ENCODE results near the gene ZNF576.
"Not testable (repeated sequence)": the region's sequence is repeated elsewhere in the genome, so short reads cannot be mapped to it uniquely, and the experiment has no call there.

Gene ZNF576

GRCh38 chr19:43575156-43575950 lies 21.0 kb upstream of the ZNF576 start, which contains the start of the genes PINLYP and XRCC1:
PINLYP (plus strand) TSS chr19:43575801; CDS start chr19:43577192, 1,391 bp downstream.
XRCC1 (minus strand) TSS chr19:43575527; CDS start chr19:43575458, 69 bp downstream.
- DNase-seq (ENCODE audit: low read depth in 2 of 2): peak; percentile 88 to 91

GRCh38 chr19:43575955-43576878 lies 20.2 kb upstream of the ZNF576 start:
- DNase-seq (ENCODE audit: low read depth in 2 of 2): no peak

DNA sequence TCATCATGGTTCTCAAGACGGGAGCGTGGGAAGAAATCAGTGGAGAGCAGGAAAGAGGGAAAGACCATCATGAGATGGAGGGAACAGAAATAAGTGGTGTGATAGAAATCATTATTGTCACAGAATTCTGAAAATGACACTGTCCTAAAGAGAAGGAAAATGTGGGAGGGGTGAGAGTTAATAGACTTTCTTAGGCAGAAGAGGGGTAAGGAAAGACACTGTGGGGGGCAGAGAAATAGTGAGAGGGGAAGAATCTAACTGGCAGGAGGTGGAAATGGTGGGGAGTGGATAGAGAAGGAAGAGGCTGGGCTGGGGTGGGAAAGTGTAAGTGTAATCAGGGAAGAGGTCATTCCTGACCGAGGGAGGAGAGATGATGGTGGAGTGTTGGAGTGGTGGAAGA lies 17.6 kb upstream of the ZNF576 start:
- DNase-seq (ENCODE audit: low read depth in 2 of 2): no peak

- DNase-seq (ENCODE audit: low read depth in 2 of 2): no peak
Observed at GRCh38 chr19:43581467-43581866, 14.9 kb upstream of the ZNF576 start.

GRCh38 chr19:43582495-43582894 lies 13.9 kb upstream of the ZNF576 start:
- no peak for DNase-seq (ENCODE audit: low read depth in 2 of 2)

- no peak for DNase-seq (ENCODE audit: low read depth in 2 of 2)
Observed at GRCh38 chr19:43584484-43584883, 11.9 kb upstream of the ZNF576 start.

GRCh38 chr19:43586346-43586745 lies 10.0 kb upstream of the ZNF576 start:
- no peak for DNase-seq (ENCODE audit: low read depth in 2 of 2)

DNA sequence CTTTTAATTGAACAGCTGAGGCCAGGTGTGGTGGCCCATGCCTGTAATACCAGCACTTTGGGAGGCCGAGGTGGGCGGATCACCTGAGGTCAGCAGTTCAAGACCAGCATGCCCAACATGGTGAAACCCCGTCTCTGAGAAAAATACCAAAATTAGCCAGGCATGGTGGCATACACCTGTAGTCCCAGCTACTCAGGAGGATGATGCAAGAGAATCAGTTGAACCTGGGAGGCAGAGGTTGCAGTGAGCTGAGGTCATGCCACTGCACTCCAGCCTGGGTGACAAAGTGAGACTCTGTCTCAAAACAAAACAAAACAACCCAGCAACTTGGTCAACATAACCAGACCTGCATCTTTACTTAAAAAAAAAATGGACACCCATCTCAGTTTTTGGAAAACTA lies 9.4 kb upstream of the ZNF576 start:
- DNase-seq (ENCODE audit: low read depth in 2 of 2): not testable (repeated sequence)

DNA sequence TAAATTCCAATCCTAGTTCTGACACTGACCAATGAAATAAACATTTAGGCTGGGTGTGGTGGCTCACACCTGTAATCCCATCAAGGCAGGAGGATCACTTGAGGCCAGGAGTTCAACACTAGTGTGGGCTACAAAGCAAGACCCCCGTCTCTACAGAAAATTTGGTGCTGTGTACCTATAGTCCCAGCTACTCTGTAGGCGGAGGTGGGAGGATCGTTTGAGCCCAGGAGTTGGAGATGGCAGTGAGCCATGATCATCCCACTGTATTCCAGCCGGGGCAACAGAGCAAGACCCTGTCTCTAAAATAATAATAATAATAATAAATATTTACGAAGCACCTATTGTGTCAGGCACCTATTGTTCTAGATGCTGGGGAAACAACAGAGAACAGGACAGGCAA lies 7.1 kb upstream of the ZNF576 start:
- no peak for DNase-seq (ENCODE audit: low read depth in 2 of 2)

DNA sequence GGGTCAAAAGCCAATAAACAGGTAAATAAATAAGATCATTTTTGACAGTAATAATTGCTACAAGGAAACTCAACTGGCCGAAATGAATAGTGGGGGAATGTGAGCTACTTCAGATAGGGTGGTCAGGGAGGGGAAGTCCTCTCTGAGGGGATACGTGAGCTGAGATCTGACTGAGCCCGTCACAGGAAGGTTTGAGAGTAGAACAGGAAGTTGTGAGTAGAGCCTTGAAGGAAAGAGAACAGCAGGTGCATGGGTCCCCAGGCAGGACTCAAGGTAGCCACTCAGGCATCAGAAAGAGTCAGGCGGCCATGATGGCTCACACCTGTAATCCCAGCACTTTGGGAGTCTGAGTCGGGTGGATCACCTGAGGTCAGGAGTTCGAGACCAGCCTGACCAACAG lies 6.7 kb upstream of the ZNF576 start:
- no peak for DNase-seq (ENCODE audit: low read depth in 2 of 2)

DNA sequence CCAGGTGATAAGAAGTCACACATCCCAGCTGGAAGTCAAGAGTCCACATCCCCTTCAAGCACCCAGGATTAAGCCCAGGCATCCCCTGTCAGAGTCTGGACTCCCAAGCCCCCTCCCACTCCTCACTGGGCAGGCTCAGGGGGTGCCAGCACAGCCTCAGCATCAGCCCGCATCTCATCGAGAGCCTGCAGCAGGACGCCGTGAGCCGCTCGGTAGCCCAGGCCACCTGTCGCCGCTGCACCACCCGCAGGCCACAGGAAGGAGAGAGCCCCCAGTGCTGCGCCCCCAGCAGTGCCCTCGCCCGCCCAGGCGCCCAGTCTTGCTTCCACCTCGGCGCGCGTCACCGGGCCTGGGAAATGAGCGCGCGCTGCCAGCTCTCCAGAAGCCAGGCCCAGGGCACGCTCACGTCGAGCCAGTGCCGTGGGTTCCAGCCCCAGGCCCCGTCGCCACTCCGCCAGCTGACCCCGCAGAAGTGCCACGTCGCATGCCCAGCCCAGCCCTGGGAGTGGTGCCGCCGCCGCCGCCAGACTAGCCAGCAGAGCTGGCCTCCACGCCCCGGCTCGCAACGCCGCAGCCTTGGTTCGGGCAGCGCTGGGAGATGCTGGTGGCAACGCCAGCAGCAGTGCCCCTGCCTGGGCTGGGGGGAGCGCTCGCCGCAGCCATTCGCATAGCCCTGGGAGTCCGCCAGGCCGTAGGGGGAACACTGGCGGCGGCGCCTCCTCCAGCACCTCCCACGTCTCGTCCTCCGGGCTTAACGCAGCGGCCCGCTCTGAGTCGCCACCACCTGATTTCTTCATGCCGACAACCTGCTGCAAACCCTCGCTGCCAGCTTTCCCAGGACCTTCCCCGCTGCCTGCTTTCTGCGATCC lies 4.3 kb upstream of the ZNF576 start:
- no peak for DNase-seq (ENCODE audit: low read depth in 2 of 2)

DNA sequence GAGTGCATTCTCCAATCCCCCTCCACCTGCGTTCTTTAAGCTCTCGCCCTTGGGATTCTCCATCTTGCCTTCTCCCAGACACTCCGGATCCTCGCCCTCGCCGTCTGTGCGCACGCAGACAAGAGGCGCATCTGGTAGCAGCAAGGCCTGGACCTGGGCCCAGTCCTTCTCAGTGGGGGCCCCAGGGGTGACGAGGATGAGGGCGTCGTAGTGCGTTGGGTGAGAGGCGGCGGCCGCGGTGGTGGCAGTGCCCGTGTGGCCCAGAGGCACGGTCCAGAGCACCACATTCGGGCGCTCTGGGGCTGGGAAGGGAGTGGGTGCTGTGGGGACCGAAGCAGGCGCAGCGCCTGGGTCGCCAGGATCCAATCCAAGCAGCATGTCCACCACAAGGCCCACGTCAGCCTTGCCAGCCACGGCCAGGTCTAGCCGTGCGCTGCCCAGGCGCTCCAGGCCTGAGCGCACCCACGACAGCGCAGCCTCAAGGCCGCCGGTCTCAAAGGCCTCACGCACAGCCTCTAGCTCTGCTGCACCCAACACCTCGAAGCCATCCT lies 3.5 kb upstream of the ZNF576 start:
- DNase-seq (ENCODE audit: low read depth in 2 of 2): no peak

DNA sequence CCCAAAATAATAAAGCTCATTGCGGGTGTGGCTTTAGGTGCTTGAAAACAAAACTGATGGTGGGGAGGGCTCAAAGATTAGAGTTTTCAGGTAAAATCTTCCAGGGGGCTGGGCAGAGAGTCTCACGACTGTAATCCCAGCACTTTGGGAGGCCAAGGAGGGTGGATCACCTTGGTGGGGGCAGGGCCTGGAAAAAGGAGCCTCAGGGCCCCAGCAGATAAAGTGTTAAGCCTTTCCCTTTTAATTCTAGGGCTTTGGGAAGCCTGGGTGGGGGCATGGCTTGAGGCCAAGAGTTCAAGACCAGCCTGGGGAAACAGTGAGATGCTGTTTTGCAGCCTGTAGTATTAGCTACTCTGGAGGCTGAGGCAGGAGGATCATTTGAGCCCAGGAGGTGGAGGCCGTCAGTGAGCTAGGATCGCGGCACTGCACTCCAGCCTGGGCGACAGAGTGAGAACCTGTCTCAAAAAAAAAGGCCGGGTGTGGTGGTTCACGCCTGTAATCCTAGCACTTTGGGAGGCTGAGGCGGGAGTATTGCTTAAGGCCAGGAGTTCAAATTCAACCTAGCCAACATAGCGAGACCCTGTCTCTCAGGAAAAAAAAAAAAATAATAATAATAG lies 2.2 kb upstream of the ZNF576 start:
- DNase-seq (ENCODE audit: low read depth in 2 of 2): no peak

- peak; percentile 39 to 44 for DNase-seq (ENCODE audit: low read depth in 2 of 2)
Observed at GRCh38 chr19:43594710-43595604, 1.4 kb upstream of the ZNF576 start.

DNA sequence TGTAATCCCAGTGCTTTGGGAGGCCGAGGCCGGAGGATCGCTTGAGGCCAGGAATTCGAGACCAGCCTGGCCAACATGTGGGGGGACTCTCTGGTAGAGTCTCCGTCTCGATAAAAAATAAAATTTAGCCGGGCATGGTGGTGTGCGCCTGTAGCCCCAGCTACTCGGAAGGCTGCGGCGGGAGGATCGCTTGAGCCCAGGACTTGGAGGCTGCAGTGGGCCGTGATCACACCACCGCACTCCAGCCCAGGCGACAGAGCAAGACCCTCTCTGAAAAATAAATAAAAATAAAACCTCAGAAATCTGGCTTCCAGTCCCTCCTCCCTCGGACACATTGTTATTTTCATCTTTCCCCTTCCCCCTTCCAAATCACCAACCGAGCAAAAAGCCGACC lies 793 bp upstream of the ZNF576 start:
- DNase-seq (ENCODE audit: low read depth in 2 of 2): no peak

DNA sequence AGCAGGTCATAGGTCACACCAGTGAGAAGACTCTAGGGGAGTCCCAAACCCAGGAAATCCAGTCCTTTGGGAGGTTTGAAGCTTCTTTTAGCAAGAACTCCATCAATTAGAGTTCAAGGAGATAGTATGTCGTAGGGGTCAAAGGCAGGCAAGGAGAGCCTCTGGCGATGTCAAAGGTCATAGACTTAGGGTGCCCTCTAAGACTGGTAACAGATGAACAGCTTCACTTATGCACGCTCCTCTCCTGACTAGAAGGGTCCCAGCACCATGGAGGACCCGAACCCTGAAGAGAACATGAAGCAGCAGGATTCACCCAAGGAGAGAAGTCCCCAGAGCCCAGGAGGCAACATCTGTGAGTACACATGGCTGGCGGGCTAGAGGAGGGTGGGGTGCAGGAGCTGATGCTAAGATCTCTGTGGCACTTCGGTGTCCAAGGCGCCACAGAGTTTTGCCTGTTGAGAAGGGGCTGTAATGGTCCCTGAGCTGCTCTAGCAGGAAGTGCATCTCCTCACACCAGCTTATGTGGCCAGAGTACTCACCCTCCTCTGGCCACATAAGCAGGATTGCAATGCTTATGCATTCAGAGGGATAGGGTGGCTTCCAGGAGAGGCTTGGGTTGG lies 557 bp downstream of the ZNF576 start:
- no peak for DNase-seq (ENCODE audit: low read depth in 2 of 2)

DNA sequence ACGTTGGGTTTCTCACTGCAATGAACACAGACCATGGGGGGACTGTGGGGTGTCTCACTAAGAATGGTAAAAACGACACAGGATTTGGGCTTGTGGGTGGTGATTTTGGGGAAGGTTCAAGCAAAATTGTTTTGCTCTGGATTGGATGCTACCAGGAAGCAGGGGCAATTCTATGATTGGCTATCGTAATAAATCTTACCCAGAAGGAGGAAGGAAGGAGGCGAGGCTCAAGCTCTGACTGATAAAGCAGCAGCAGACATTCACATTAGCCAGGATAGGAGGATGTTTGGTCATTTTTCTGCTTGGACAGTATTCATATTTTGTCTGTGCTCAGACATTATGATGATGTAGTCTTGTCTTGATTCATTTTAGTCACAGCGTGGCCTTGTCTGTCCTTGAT lies 1.5 kb downstream of the ZNF576 start:
- DNase-seq (ENCODE audit: low read depth in 2 of 2): no peak

DNA sequence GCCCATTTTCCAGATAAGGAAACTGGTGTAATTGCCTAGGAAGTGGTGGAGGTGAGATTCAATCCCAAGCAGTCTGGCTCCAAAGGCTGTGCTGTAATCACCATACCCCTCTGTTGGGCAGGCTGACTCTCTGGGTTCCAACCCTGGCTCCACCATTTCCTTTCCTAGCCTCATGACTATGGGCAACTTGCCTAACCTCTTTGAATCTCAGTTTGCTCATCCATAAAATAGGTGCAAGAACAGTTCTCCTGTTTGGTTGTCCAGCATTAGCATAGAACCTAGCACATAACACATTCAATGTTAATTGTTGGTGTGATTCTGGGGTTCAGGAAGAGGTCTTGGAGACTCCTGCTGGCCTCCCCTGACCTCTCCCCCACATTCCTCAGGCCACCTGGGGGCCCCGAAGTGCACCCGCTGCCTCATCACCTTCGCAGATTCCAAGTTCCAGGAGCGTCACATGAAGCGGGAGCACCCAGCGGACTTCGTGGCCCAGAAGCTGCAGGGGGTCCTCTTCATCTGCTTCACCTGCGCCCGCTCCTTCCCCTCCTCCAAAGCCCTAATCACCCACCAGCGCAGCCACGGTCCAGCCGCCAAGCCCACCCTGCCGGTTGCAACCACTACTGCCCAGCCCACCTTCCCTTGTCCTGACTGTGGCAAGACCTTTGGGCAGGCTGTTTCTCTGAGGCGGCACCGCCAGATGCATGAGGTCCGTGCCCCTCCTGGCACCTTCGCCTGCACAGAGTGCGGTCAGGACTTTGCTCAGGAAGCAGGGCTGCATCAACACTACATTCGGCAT lies 2.2 kb downstream of the ZNF576 start:
- no peak for DNase-seq (ENCODE audit: low read depth in 2 of 2)
